OCI-LY1 (cell line): ENCODE measurements around the gene DYNC1LI2.

ENCODE experiments used
- CTCF ChIP-seq: fragments of 200-600 bp; sonication (generic), shearing (Covaris generic); IDR thresholded peaks from 2 replicates; pipeline ENCODE4 v1.5.1; 2017; ENCODE audit warnings: mild to moderate bottlenecking, antibody characterized with exemption, low read length, moderate library complexity, mixed read lengths
- EZH2 ChIP-seq: fragments of 200-600 bp; sonication (generic), shearing (Covaris generic); IDR thresholded peaks from 2 replicates; pipeline ENCODE4 v1.8.0; 2017; ENCODE audit warnings: borderline replicate concordance, mixed run types, mild to moderate bottlenecking, antibody characterized with exemption, low read length, moderate library complexity, mixed read lengths

GRCh38 chr16:66701026-66701425 is 50.4 kb downstream of the DYNC1LI2 start:
- TF ChIP-seq CTCF (no peak), EZH2 (no peak)
